Mesendoderm (in vitro differentiated cells): Measurements from ENCODE around the gene REM1. TPM values are rescaled to one million over a fixed set of nuclear protein-coding genes. Genes with fewer than 3 reads are reported as not detected.
"Not testable (repeated sequence)": the region's sequence is repeated elsewhere in the genome, so short reads cannot be mapped to it uniquely, and the experiment has no call there.

ENCODE experiments used
- DNase-seq: peaks from one replicate; pipeline ENCODE4 v3.0.0; 2013
- H2AK5ac ChIP-seq: 2 replicates; pipeline ENCODE4 v1.6.1; 2013; ENCODE audit warnings: low read length, inconsistent platforms
- H2BK120ac ChIP-seq: 2 replicates; pipeline ENCODE4 v1.6.1; 2013; ENCODE audit warnings: low read depth, mild to moderate bottlenecking, low read length, moderate library complexity, mixed read lengths
- H2BK15ac ChIP-seq: replicated peaks from 2 replicates; pipeline ENCODE4 v1.6.1; 2013; ENCODE audit warnings: low read depth, mild to moderate bottlenecking, moderate library complexity
- H2BK5ac ChIP-seq: 2 replicates; pipeline ENCODE4 v1.6.1; 2013; ENCODE audit warnings: low read length, inconsistent platforms
- H3K18ac ChIP-seq: 2 replicates; pipeline ENCODE4 v1.6.1; 2013; ENCODE audit warnings: mild to moderate bottlenecking, low read length, mixed read lengths
- H3K23ac ChIP-seq: one replicate; pipeline ENCODE4 v1.6.1; 2013; ENCODE audit warnings: low read length
- H3K27ac ChIP-seq: 2 replicates; pipeline ENCODE4 v1.5.1; 2013; ENCODE audit warnings: low read depth, mild to moderate bottlenecking, inconsistent platforms, low read length, moderate library complexity
- H3K27me3 ChIP-seq: 2 replicates; pipeline ENCODE4 v1.6.1; 2013; ENCODE audit warnings: low read length, control low read depth, mild to moderate bottlenecking, inconsistent platforms; ENCODE audit not compliant: insufficient read depth, poor library complexity
- H3K36me3 ChIP-seq: 2 replicates; pipeline ENCODE4 v1.6.1; 2013; ENCODE audit warnings: low read length, inconsistent platforms; ENCODE audit not compliant: control insufficient read depth, insufficient read depth
- H3K4ac ChIP-seq: one replicate; pipeline ENCODE4 v1.6.1; 2013; ENCODE audit warnings: low read depth, mild to moderate bottlenecking, low read length, moderate library complexity
- H3K4me1 ChIP-seq: 2 replicates; pipeline ENCODE4 v1.6.1; 2013; ENCODE audit warnings: low read depth, low read length, inconsistent platforms; ENCODE audit not compliant: control insufficient read depth
- H3K4me2 ChIP-seq: 2 replicates; pipeline ENCODE4 v1.6.1; 2013; ENCODE audit warnings: low read length
- H3K4me3 ChIP-seq: 2 replicates; pipeline ENCODE4 v1.5.1; 2013; ENCODE audit warnings: mild to moderate bottlenecking, low read length
- H3K56ac ChIP-seq: one replicate; pipeline ENCODE4 v1.6.1; 2013; ENCODE audit warnings: low read length
- H3K79me1 ChIP-seq: 2 replicates; pipeline ENCODE4 v1.6.1; 2013; ENCODE audit warnings: low read length, inconsistent platforms
- H3K79me2 ChIP-seq: 2 replicates; pipeline ENCODE4 v1.6.1; 2013; ENCODE audit warnings: mild to moderate bottlenecking, low read length; ENCODE audit not compliant: control insufficient read depth, insufficient read depth
- H3K9ac ChIP-seq: 2 replicates; pipeline ENCODE4 v1.6.1; 2013; ENCODE audit warnings: low read length, inconsistent platforms
- H4K5ac ChIP-seq: one replicate; pipeline ENCODE4 v1.6.1; 2013; ENCODE audit warnings: low read length
- H4K8ac ChIP-seq: one replicate; pipeline ENCODE4 v1.6.1; 2013; ENCODE audit warnings: low read depth, mild to moderate bottlenecking, control low read depth, low read length, moderate library complexity
- WGBS: extraction: QIAGEN DNeasy Blood & Tissue Kit; methylation state at CpG from one replicate; pipeline ENCODE4 v1.1.7; 2013; ENCODE audit warnings: low lambda C conversion rate, missing lambda C conversion rate; ENCODE audit not compliant: insufficient coverage; ENCODE audit errors: extremely low coverage; 5-methylcytosine and 5-hydroxymethylcytosine counted together
- polyA plus RNA-seq, 2 experiments: library from polyadenylated mRNA; stranded (reverse); fragments of 200-250 nt; gene quantifications; one replicate each; pipeline ENCODE4 v1.2.3, GENCODE V29; 2013

Gene REM1, protein sequence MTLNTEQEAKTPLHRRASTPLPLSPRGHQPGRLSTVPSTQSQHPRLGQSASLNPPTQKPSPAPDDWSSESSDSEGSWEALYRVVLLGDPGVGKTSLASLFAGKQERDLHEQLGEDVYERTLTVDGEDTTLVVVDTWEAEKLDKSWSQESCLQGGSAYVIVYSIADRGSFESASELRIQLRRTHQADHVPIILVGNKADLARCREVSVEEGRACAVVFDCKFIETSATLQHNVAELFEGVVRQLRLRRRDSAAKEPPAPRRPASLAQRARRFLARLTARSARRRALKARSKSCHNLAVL
- not detected for polyA plus RNA-seq (2013, experiment 1 of 2)
- polyA plus RNA-seq (2013, experiment 2 of 2): not detected

DNA sequence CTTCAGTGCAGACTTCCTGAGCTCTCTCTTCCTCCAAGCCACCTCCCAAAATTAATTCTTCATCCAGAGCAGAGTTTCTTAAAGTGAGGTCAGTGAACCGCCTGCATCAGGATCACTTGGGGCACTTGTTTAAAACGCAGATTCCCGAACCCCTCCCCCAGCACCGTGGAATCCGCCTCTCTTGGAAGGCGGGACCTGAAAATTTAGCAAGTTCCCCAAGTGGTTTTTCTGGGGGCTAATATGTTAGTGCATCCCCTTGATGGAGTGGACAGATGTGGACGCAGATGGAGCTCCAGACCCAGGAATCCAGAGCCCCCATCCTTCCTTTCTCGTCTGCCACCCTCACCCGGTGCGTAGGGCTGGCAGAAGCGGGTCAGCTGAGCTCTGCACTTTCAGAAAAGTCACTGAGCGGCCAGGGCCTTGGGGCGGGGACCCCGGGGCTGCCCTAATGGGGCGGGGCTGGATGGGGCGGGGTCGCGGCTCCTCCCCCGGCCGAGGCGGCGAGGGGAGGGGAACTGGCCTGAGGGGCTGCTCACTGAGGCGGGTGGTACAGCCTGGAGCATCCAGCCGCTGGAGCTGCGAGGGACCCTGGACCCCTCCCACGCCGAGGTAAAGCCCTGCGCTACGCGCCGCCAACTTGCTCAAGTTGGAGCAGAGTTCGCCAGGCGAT, at the start of gene REM1, which contains the start of gene DEFB124:
TSS of gene REM1 (plus strand) at position 531 of the 670 bp plus-strand sequence. CDS start 1,158 bp downstream, outside the sequence.
TSS of gene DEFB124 (minus strand) at position 370 of the 670 bp plus-strand sequence. CDS start 2,114 bp downstream, outside the sequence.
- Histone ChIP-seq H2BK120ac (no peak within 1 kb of the TSS), H3K56ac (no peak within 1 kb of the TSS), H3K79me1 (no peaks in the 10 kb centered on the region), H3K4me3 (no peak within 1 kb of the TSS), H2AK5ac (no peak within 1 kb of the TSS), H3K27me3 (no peaks in the 10 kb centered on the region), H4K5ac (no peak within 1 kb of the TSS), H2BK5ac (no peak within 1 kb of the TSS), H3K36me3 (no peaks in the 10 kb centered on the region), H3K27ac (no peak within 1 kb of the TSS), H3K4ac (no peak within 1 kb of the TSS), H3K9ac (no peak within 1 kb of the TSS), H3K23ac (no peak within 1 kb of the TSS), H4K8ac (no peak within 1 kb of the TSS), H3K79me2 (no peaks in the 10 kb centered on the region), H3K18ac (no peak within 1 kb of the TSS), H3K4me2 (no peak within 1 kb of the TSS), H3K4me1 (no peaks in the 10 kb centered on the region), H2BK15ac (no peak within 1 kb of the TSS)
- WGBS: no CpG with 5 or more reads among the region's 33 CpGs
- DNase-seq: no peak

DNA sequence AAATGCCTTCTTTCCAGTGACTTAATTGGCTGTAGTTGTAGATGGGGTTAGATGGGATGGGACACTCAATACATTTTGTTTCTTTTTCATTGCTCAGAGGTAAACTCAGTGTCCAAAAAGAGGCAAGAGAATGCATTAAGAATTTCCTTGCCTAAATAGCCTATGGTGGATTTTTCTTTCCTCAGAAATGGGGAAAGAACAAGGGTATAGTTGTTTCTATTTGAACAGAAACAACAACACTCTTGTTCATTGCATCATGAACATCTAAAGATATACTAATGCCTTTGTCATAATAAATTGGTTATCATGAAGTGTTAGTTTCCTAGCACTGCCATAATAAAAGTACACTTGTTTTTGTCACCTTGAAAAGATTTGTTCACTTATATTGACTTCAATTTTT, 49.3 kb upstream of the REM1 start:
- H2AK5ac ChIP-seq: no peak overlapping the region
- no peaks in the 10 kb centered on the region for H3K36me3 ChIP-seq
- no peaks in the 10 kb centered on the region for H3K4me1 ChIP-seq
- H2BK120ac ChIP-seq: no peak overlapping the region
- H3K9ac ChIP-seq: no peak overlapping the region
- no peak overlapping the region for H3K27ac ChIP-seq
- no peak overlapping the region for H3K18ac ChIP-seq
- no peaks in the 10 kb centered on the region for H3K79me2 ChIP-seq
- no peaks in the 10 kb centered on the region for H3K79me1 ChIP-seq
- no peak overlapping the region for H3K56ac ChIP-seq
- H2BK5ac ChIP-seq: no peak overlapping the region
- no peak overlapping the region for H3K4ac ChIP-seq
- H3K4me2 ChIP-seq: no peak overlapping the region
- H4K5ac ChIP-seq: no peak overlapping the region
- no peak overlapping the region for H2BK15ac ChIP-seq
- no peaks in the 10 kb centered on the region for H3K27me3 ChIP-seq
- no peak overlapping the region for H3K4me3 ChIP-seq
- no peak overlapping the region for H3K23ac ChIP-seq
- no peak for DNase-seq
- H4K8ac ChIP-seq: no peak overlapping the region

DNA sequence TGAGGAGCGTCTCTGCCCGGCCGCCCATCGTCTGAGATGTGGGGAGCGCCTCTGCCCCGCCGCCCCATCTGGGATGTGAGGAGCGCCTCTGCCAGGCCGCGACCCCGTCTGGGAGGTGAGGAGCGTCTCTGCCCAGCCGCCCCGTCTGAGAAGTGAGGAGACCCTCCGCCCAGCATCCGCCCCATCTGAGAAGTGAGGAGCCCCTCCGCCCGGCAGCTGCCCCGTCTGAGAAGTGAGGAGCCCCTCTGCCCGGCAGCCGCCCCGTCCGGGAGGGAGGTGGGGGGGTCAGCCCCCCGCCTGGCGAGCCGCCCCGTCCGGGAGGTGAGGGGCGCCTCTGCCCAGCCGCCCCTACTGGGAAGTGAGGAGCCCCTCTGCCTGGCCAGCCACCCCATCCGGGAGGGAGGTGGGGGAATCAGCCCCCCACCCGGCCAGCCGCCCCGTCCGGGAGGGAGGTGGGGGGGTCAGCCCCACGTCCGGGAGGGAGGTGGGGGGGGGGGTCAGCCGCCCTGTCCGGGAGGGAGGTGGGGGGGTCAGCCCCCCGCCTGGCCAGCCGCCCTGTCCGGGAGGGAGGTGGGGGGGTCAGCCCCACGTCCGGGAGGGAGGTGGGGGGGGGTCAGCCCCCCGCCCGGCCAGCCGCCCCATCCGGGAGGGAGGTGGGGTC, 48.1 kb upstream of the REM1 start:
- H3K79me1 ChIP-seq, H2AK5ac ChIP-seq, H3K4me1 ChIP-seq, H3K18ac ChIP-seq, H2BK5ac ChIP-seq, H3K4me2 ChIP-seq, DNase-seq, H3K79me2 ChIP-seq, H2BK120ac ChIP-seq, H2BK15ac ChIP-seq, H3K27ac ChIP-seq, H4K8ac ChIP-seq, H3K9ac ChIP-seq, H4K5ac ChIP-seq, H3K4ac ChIP-seq, H3K4me3 ChIP-seq, H3K23ac ChIP-seq, H3K27me3 ChIP-seq, H3K56ac ChIP-seq, H3K36me3 ChIP-seq: not testable (repeated sequence)
- no CpG with 5 or more reads among the region's 48 CpGs for WGBS

DNA sequence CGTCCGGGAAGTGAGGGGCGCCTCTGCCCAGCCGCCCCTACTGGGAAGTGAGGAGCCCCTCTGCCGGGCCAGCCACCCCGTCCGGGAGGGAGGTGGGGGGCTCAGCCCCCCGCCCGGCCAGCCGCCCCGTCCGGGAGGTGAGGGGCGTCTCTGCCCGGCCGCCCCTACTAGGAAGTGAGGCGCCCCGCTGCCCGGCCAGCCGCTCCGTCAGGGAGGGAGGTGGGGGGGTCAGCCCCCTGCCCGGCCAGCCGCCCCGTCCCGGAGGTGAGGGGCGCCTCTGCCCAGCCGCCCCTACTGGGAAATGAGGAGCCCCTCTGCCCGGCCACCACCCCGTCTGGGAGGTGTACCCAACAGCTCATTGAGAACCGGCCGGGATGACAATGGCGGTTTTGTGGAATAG, 47.5 kb upstream of the REM1 start:
- not testable (repeated sequence) for H3K23ac ChIP-seq, H3K4me2 ChIP-seq, DNase-seq, H2BK15ac ChIP-seq, H3K36me3 ChIP-seq, H3K27ac ChIP-seq, H4K5ac ChIP-seq, H3K56ac ChIP-seq, H3K9ac ChIP-seq, H3K4me1 ChIP-seq, H3K27me3 ChIP-seq, H4K8ac ChIP-seq, H2BK5ac ChIP-seq, H3K18ac ChIP-seq, H3K79me1 ChIP-seq, H3K4ac ChIP-seq, H3K79me2 ChIP-seq, H3K4me3 ChIP-seq, H2BK120ac ChIP-seq, H2AK5ac ChIP-seq
- WGBS: no CpG with 5 or more reads among the region's 31 CpGs

DNA sequence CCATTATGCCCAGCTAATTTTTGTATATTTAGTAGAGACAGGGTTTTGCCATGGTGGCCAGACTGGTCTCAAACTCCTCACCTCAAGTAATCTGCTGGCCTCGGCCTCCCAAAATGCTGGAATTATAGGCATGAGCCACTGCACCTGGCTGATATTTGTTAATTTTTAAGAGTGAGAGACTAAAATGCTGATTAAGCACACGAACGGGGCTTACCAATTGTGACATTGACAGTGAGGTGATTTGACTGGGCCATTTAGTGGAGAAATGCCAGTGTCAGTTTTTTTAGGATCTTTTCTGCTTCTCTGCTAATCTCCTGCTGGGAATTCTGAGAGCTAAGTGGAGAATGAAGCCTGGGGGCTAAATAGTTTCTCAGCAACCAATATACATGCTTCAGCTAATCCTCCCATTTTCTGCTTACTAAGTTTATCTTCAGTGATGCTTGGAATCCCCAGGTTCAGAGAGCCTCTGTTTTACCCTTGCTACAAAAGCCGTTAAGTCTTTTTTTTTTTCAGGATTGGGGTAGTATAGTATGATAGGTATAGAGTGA, 44.4 kb upstream of the REM1 start:
- no peak overlapping the region for H3K18ac ChIP-seq
- no peak overlapping the region for H2BK120ac ChIP-seq
- H3K27ac ChIP-seq: no peak overlapping the region
- no peaks in the 10 kb centered on the region for H3K79me2 ChIP-seq
- no peak overlapping the region for H3K56ac ChIP-seq
- no peak overlapping the region for H3K4me2 ChIP-seq
- H4K5ac ChIP-seq: no peak overlapping the region
- no peaks in the 10 kb centered on the region for H3K4me1 ChIP-seq
- H3K4ac ChIP-seq: no peak overlapping the region
- H3K79me1 ChIP-seq: no peaks in the 10 kb centered on the region
- no peak for DNase-seq
- no peak overlapping the region for H3K4me3 ChIP-seq
- no peak overlapping the region for H3K23ac ChIP-seq
- no peak overlapping the region for H2BK15ac ChIP-seq
- no CpG with 5 or more reads among the region's 4 CpGs for WGBS
- H4K8ac ChIP-seq: no peak overlapping the region
- H3K36me3 ChIP-seq: no peaks in the 10 kb centered on the region
- H3K9ac ChIP-seq: no peak overlapping the region
- no peaks in the 10 kb centered on the region for H3K27me3 ChIP-seq
- no peak overlapping the region for H2BK5ac ChIP-seq
- no peak overlapping the region for H2AK5ac ChIP-seq
